Measurements from ENCODE around the gene KRTAP4-12. TPM values are rescaled to one million over a fixed set of nuclear protein-coding genes. Genes with fewer than 3 reads are reported as not detected.
"Not testable (repeated sequence)": the region's sequence is repeated elsewhere in the genome, so short reads cannot be mapped to it uniquely, and the experiment has no call there.

KRTAP4-12 gene
- total RNA-seq, 4 donors from 2014 or later, result 6.1 to 54.5 (median 8.3) TPM; not detected in 1

- not testable (repeated sequence) for H3K36me3 ChIP-seq; H3K4me3 ChIP-seq; H3K27me3 ChIP-seq; DNase-seq (ENCODE audit: low spot score in 2 of 2); H3K27ac ChIP-seq; H3K4me1 ChIP-seq; H3K9me3 ChIP-seq
- 50% methylated on average over 2 of the region's 2 CpGs for WGBS
Observed at GRCh38 chr17:41083427-41083826, 40.6 kb downstream of the KRTAP4-12 start.

GRCh38 chr17:41082626-41083025 is 41.4 kb downstream of the KRTAP4-12 start:
- WGBS, result 48% methylated on average over 4 of the region's 4 CpGs
- no peaks in the 10 kb centered on the region for H3K4me1 ChIP-seq
- TF ChIP-seq CTCF (IDR thresholded peaks at IDR 0.05), result no peak
- TF ChIP-seq EP300 (IDR thresholded peaks at IDR 0.05), result no peak
- no peak for TF ChIP-seq POLR2AphosphoS5 (IDR thresholded peaks at IDR 0.05)
- no peak for TF ChIP-seq POLR2A (IDR thresholded peaks at IDR 0.05)
- DNase-seq (ENCODE audit: low spot score in 2 of 2), result no peak
- H3K27ac ChIP-seq, result no peak overlapping the region
- H3K4me3 ChIP-seq, result no peak overlapping the region
- H3K9me3 ChIP-seq, result no peaks in the 10 kb centered on the region
- H3K27me3 ChIP-seq, result no peaks in the 10 kb centered on the region
- no peaks in the 10 kb centered on the region for H3K36me3 ChIP-seq

- Histone ChIP-seq H3K9me3 (no peaks in the 10 kb centered on the region), H3K4me1 (no peaks in the 10 kb centered on the region), H3K36me3 (no peaks in the 10 kb centered on the region), H3K27ac (no peak overlapping the region), H3K27me3 (no peaks in the 10 kb centered on the region), H3K4me3 (no peak overlapping the region)
- DNase-seq (ENCODE audit: low spot score in 2 of 2), result no peak
- TF ChIP-seq POLR2A (IDR thresholded peaks at IDR 0.05), result no peak
- no peak for TF ChIP-seq CTCF (IDR thresholded peaks at IDR 0.05)
- no peak for TF ChIP-seq EP300 (IDR thresholded peaks at IDR 0.05)
- no peak for TF ChIP-seq POLR2AphosphoS5 (IDR thresholded peaks at IDR 0.05)
Observed at GRCh38 chr17:41076788-41077187, 47.2 kb downstream of the KRTAP4-12 start.

GRCh38 chr17:41073676-41074075 is 50.3 kb downstream of the KRTAP4-12 start:
- Histone ChIP-seq H3K27me3 (no peaks in the 10 kb centered on the region), H3K36me3 (no peaks in the 10 kb centered on the region), H3K4me3 (no peak overlapping the region), H3K27ac (no peak overlapping the region), H3K9me3 (no peaks in the 10 kb centered on the region), H3K4me1 (no peaks in the 10 kb centered on the region)
- DNase-seq (ENCODE audit: low spot score in 2 of 2), result no peak
- TF ChIP-seq POLR2A (IDR thresholded peaks at IDR 0.05) (no peak), POLR2AphosphoS5 (IDR thresholded peaks at IDR 0.05) (no peak), EP300 (IDR thresholded peaks at IDR 0.05) (no peak), CTCF (IDR thresholded peaks at IDR 0.05) (no peak)
- 92% methylated on average over 2 of the region's 2 CpGs for WGBS

Other genes starting within 250 kb of the KRTAP4-12 start
- gene KRT20, start 238.9 kb downstream of the KRTAP4-12 start, total RNA-seq, result under 1 TPM in 1 of 4 donors, not detected in 3; 0.60 TPM
- gene KRT23, start 186.5 kb downstream of the KRTAP4-12 start, total RNA-seq, result 100 to 1,000 TPM in 3 of 4 donors, 10 to 100 TPM in 1; 84.6 to 310 (median 217) TPM
- gene KRT39, start 157.2 kb downstream of the KRTAP4-12 start, total RNA-seq, result 10 to 100 TPM in 1 of 4 donors, 1 to 10 TPM in 1, not detected in 2; 2.5 to 13.3 TPM
- 10 to 100 TPM in 1 of 4 donors, 1 to 10 TPM in 1, under 1 TPM in 1, not detected in 1; 0.98 to 12.5 (median 3.9) TPM for gene KRT40, start 139.9 kb downstream of the KRTAP4-12 start, total RNA-seq
- 10 to 100 TPM in 1 of 4 donors, 1 to 10 TPM in 1, not detected in 2; 2.8 to 22.9 TPM for gene KRTAP3-3, start 130.0 kb downstream of the KRTAP4-12 start, total RNA-seq
- 10 to 100 TPM in 2 of 4 donors, 1 to 10 TPM in 1, not detected in 1; 8.0 to 42.6 (median 23.7) TPM for gene KRTAP3-2, start 124.3 kb downstream of the KRTAP4-12 start, total RNA-seq
- 10 to 100 TPM in 2 of 4 donors, 1 to 10 TPM in 1, not detected in 1; 5.6 to 95.2 (median 15.5) TPM for gene KRTAP3-1, start 115.1 kb downstream of the KRTAP4-12 start, total RNA-seq
- gene KRTAP1-5, start 97.0 kb downstream of the KRTAP4-12 start, total RNA-seq, result 100 to 1,000 TPM in 1 of 4 donors, 10 to 100 TPM in 2, 1 to 10 TPM in 1; 1.6 to 199 (median 40.4) TPM
- 1 to 10 TPM in 1 of 4 donors, not detected in 3; 3.2 TPM for gene KRTAP1-4, start 94.0 kb downstream of the KRTAP4-12 start, total RNA-seq
- 100 to 1,000 TPM in 1 of 4 donors, 10 to 100 TPM in 2, not detected in 1; 10.7 to 140 (median 28.7) TPM for gene KRTAP1-3, start 89.3 kb downstream of the KRTAP4-12 start, total RNA-seq
- 100 to 1,000 TPM in 1 of 4 donors, 10 to 100 TPM in 1, 1 to 10 TPM in 1, not detected in 1; 9.9 to 165 (median 46.0) TPM for gene KRTAP1-1, start 82.7 kb downstream of the KRTAP4-12 start, total RNA-seq
- gene KRTAP2-1, start 76.9 kb downstream of the KRTAP4-12 start, total RNA-seq, result 100 to 1,000 TPM in 1 of 4 donors, 10 to 100 TPM in 2, not detected in 1; 20.1 to 128 (median 37.2) TPM
- 10 to 100 TPM in 2 of 4 donors, 1 to 10 TPM in 1, not detected in 1; 8.2 to 41.6 (median 25.3) TPM for gene KRTAP2-2, start 69.0 kb downstream of the KRTAP4-12 start, total RNA-seq
- 10 to 100 TPM in 1 of 4 donors, under 1 TPM in 1, not detected in 2; 0.64 to 10.8 TPM for gene KRTAP2-3, start 64.1 kb downstream of the KRTAP4-12 start, total RNA-seq
- 10 to 100 TPM in 2 of 4 donors, 1 to 10 TPM in 1, not detected in 1; 6.5 to 76.9 (median 13.4) TPM for gene KRTAP2-4, start 58.3 kb downstream of the KRTAP4-12 start, total RNA-seq
- gene KRTAP4-7, start 40.0 kb downstream of the KRTAP4-12 start, total RNA-seq, result 10 to 100 TPM in 1 of 4 donors, 1 to 10 TPM in 2, not detected in 1; 7.9 to 50.0 (median 8.5) TPM
- 10 to 100 TPM in 2 of 4 donors, 1 to 10 TPM in 1, not detected in 1; 4.4 to 15.2 (median 13.6) TPM for gene KRTAP4-8, start 26.0 kb downstream of the KRTAP4-12 start, total RNA-seq
- gene KRTAP4-16, start 22.0 kb downstream of the KRTAP4-12 start, total RNA-seq, result not detected
- 10 to 100 TPM in 3 of 4 donors, not detected in 1; 10.1 to 58.8 (median 13.1) TPM for gene KRTAP4-9, start 18.8 kb downstream of the KRTAP4-12 start, total RNA-seq
- gene KRTAP4-11, start 5.8 kb downstream of the KRTAP4-12 start, total RNA-seq, result 10 to 100 TPM in 1 of 4 donors, 1 to 10 TPM in 2, not detected in 1; 4.3 to 23.4 (median 5.6) TPM
- gene KRTAP4-6, start 16.4 kb upstream of the KRTAP4-12 start, total RNA-seq, result 10 to 100 TPM in 2 of 4 donors, 1 to 10 TPM in 1, not detected in 1; 9.0 to 45.0 (median 13.0) TPM
- 10 to 100 TPM in 1 of 4 donors, 1 to 10 TPM in 2, not detected in 1; 1.1 to 19.2 (median 2.2) TPM for gene KRTAP4-5, start 25.6 kb upstream of the KRTAP4-12 start, total RNA-seq
- gene KRTAP4-4, start 36.6 kb upstream of the KRTAP4-12 start, total RNA-seq, result 10 to 100 TPM in 2 of 4 donors, 1 to 10 TPM in 1, not detected in 1; 7.7 to 81.7 (median 24.6) TPM
- 10 to 100 TPM in 2 of 4 donors, 1 to 10 TPM in 1, not detected in 1; 9.0 to 35.4 (median 16.4) TPM for gene KRTAP4-3, start 44.0 kb upstream of the KRTAP4-12 start, total RNA-seq
- 10 to 100 TPM in 3 of 4 donors, not detected in 1; 16.1 to 86.3 (median 16.3) TPM for gene KRTAP4-2, start 54.0 kb upstream of the KRTAP4-12 start, total RNA-seq
- gene KRTAP4-1, start 60.7 kb upstream of the KRTAP4-12 start, total RNA-seq, result 10 to 100 TPM in 2 of 4 donors, 1 to 10 TPM in 1, not detected in 1; 4.2 to 51.7 (median 16.7) TPM
- gene KRTAP9-1, start 65.7 kb upstream of the KRTAP4-12 start, total RNA-seq, result 1 to 10 TPM in 1 of 4 donors, not detected in 3; 1.1 TPM
- gene KRTAP9-2, start 102.5 kb upstream of the KRTAP4-12 start, total RNA-seq, result 100 to 1,000 TPM in 1 of 4 donors, 10 to 100 TPM in 2, not detected in 1; 36.3 to 127 (median 60.8) TPM
- gene KRTAP9-3, start 108.3 kb upstream of the KRTAP4-12 start, total RNA-seq, result 100 to 1,000 TPM in 1 of 4 donors, 10 to 100 TPM in 2, not detected in 1; 29.0 to 178 (median 61.4) TPM
- 10 to 100 TPM in 3 of 4 donors, not detected in 1; 27.1 to 89.8 (median 46.6) TPM for gene KRTAP9-8, start 113.8 kb upstream of the KRTAP4-12 start, total RNA-seq
- gene KRTAP9-4, start 125.5 kb upstream of the KRTAP4-12 start, total RNA-seq, result 100 to 1,000 TPM in 1 of 4 donors, 10 to 100 TPM in 2, not detected in 1; 18.8 to 103 (median 50.1) TPM
- 10 to 100 TPM in 3 of 4 donors, not detected in 1; 14.3 to 53.1 (median 23.9) TPM for gene KRTAP9-9, start 131.2 kb upstream of the KRTAP4-12 start, total RNA-seq
- 1 to 10 TPM in 1 of 4 donors, under 1 TPM in 1, not detected in 2; 0.52 to 7.1 TPM for gene KRTAP9-6, start 141.2 kb upstream of the KRTAP4-12 start, total RNA-seq
- gene KRTAP9-7, start 151.5 kb upstream of the KRTAP4-12 start, total RNA-seq, result 10 to 100 TPM in 1 of 4 donors, 1 to 10 TPM in 1, not detected in 2; 10.0 to 20.3 TPM
- gene KRTAP29-1, start 178.7 kb upstream of the KRTAP4-12 start, total RNA-seq, result 1 to 10 TPM in 2 of 4 donors, under 1 TPM in 1, not detected in 1; 0.85 to 3.4 (median 2.2) TPM
- gene KRTAP16-1, start 185.1 kb upstream of the KRTAP4-12 start, total RNA-seq, result 10 to 100 TPM in 1 of 4 donors, 1 to 10 TPM in 2, not detected in 1; 2.2 to 22.0 (median 4.0) TPM
- gene KRTAP17-1, start 191.5 kb upstream of the KRTAP4-12 start, total RNA-seq, result 10 to 100 TPM in 2 of 4 donors, 1 to 10 TPM in 1, not detected in 1; 8.0 to 81.5 (median 24.2) TPM
- gene KRT33A, start 226.6 kb upstream of the KRTAP4-12 start, total RNA-seq, result 100 to 1,000 TPM in 1 of 4 donors, 10 to 100 TPM in 1, 1 to 10 TPM in 2; 1.2 to 144 (median 8.3) TPM
- gene KRT33B, start 245.6 kb upstream of the KRTAP4-12 start, total RNA-seq, result 100 to 1,000 TPM in 1 of 4 donors, 10 to 100 TPM in 2, not detected in 1; 10.7 to 194 (median 27.9) TPM

All from suprapubic skin (tissue), 4 donors.